Liver (tissue), 9 donors: ENCODE data around the gene FOXK1. TPM values are rescaled to one million over a fixed set of nuclear protein-coding genes. Genes with fewer than 3 reads are reported as not detected.

Source experiments
- DNase-seq: peaks from one replicate; pipeline ENCODE4 v3.0.0-alpha.2; 2017; ENCODE audit warnings: low spot score
- H3K27ac ChIP-seq, 2 donors: one replicate each; pipeline ENCODE4 v1.7.0; 2013; ENCODE audit warnings: inconsistent platforms in 2 of 2, low read length in 2 of 2, control low read depth in 1 of 2, low read depth in 1 of 2, mild to moderate bottlenecking in 1 of 2
- H3K27me3 ChIP-seq, 4 donors: one replicate each; pipeline versions ENCODE4 v1.6.1 to v1.7.0; 2013; ENCODE audit warnings: low read length in 3 of 4, inconsistent platforms in 1 of 4, mild to moderate bottlenecking in 1 of 4, moderate library complexity in 1 of 4; ENCODE audit not compliant: control insufficient read depth in 4 of 4, insufficient read depth in 4 of 4
- H3K36me3 ChIP-seq, 4 donors: one replicate each; pipeline versions ENCODE4 v1.6.1 to v1.7.0; 2013; ENCODE audit warnings: low read length in 3 of 4, mild to moderate bottlenecking in 3 of 4, low read depth in 1 of 4, moderate library complexity in 1 of 4; ENCODE audit not compliant: control insufficient read depth in 4 of 4, insufficient read depth in 3 of 4
- H3K4me1 ChIP-seq, 4 donors: one replicate each; pipeline versions ENCODE4 v1.6.1 to v1.7.0; 2013; ENCODE audit warnings: low read length in 3 of 4, mild to moderate bottlenecking in 3 of 4, moderate library complexity in 1 of 4; ENCODE audit not compliant: control insufficient read depth in 4 of 4, insufficient read depth in 4 of 4
- H3K4me3 ChIP-seq, 3 donors: one replicate each; pipeline versions ENCODE4 v1.6.1 to v1.7.0; 2013; ENCODE audit warnings: low read length in 3 of 3, control low read depth in 1 of 3, low read depth in 1 of 3, mild to moderate bottlenecking in 1 of 3
- H3K9ac ChIP-seq, 2 donors: one replicate each; pipeline ENCODE4 v1.7.0; 2013; ENCODE audit warnings: low read length in 2 of 2, mild to moderate bottlenecking in 2 of 2, moderate library complexity in 2 of 2, control low read depth in 1 of 2, low read depth in 1 of 2
- H3K9me3 ChIP-seq, 4 donors: one replicate each; pipeline versions ENCODE4 v1.6.1 to v1.7.0; 2013; ENCODE audit warnings: low read length in 3 of 4; ENCODE audit not compliant: control insufficient read depth in 4 of 4
- EGR1 ChIP-seq, 2 donors: IDR thresholded peaks; 2 replicates each; pipeline ENCODE4 v1.6.1; 2016 to 2018; ENCODE audit warnings: antibody characterized with exemption in 2 of 2, low read depth in 2 of 2
- FOXA1 ChIP-seq: IDR thresholded peaks from 2 replicates; pipeline ENCODE4 v1.6.1; 2016; ENCODE audit warnings: antibody characterized with exemption
- GABPA ChIP-seq, 2 donors: IDR thresholded peaks in 1 of 2; conservative IDR thresholded peaks in 1 of 2; 2 replicates each; pipeline ENCODE4 v1.6.1; 2016; ENCODE audit warnings: antibody characterized with exemption in 2 of 2, mild to moderate bottlenecking in 1 of 2, moderate library complexity in 1 of 2
- HNF4G ChIP-seq: IDR thresholded peaks from 2 replicates; pipeline ENCODE4 v1.6.1; 2016; ENCODE audit warnings: antibody characterized with exemption
- JUND ChIP-seq, 2 donors: IDR thresholded peaks; 2 replicates each; pipeline ENCODE4 v1.6.1; 2016; ENCODE audit warnings: antibody characterized with exemption in 2 of 2
- MAX ChIP-seq: IDR thresholded peaks from 2 replicates; pipeline ENCODE4 v1.6.1; 2016; ENCODE audit warnings: antibody characterized with exemption
- NR2F2 ChIP-seq: IDR thresholded peaks from 2 replicates; pipeline ENCODE4 v1.6.1; 2016; ENCODE audit warnings: antibody characterized with exemption
- RAD21 ChIP-seq, 2 donors: IDR thresholded peaks; 2 replicates each; pipeline ENCODE4 v1.6.1; 2016; ENCODE audit warnings: antibody characterized with exemption in 2 of 2, mild to moderate bottlenecking in 2 of 2
- RXRA ChIP-seq, 2 donors: IDR thresholded peaks; 2 replicates each; pipeline ENCODE4 v1.6.1; 2017 to 2018; ENCODE audit warnings: antibody characterized with exemption in 2 of 2, mild to moderate bottlenecking in 1 of 2
- SP1 ChIP-seq: IDR thresholded peaks from 2 replicates; pipeline ENCODE4 v1.6.1; 2018; ENCODE audit warnings: antibody characterized with exemption, mild to moderate bottlenecking
- TAF1 ChIP-seq: conservative IDR thresholded peaks from 2 replicates; pipeline ENCODE4 v1.6.1; 2016; ENCODE audit warnings: antibody characterized with exemption, mild to moderate bottlenecking
- YY1 ChIP-seq: IDR thresholded peaks from 2 replicates; pipeline ENCODE4 v1.6.1; 2016; ENCODE audit warnings: antibody characterized with exemption, mild to moderate bottlenecking
- whole genome bisulfite sequencing: extraction: QIAGEN DNeasy Blood & Tissue Kit; methylation state at CpG from one replicate; pipeline ENCODE4 v1.1.7; 2013; 5-methylcytosine and 5-hydroxymethylcytosine counted together
- polyA plus RNA-seq, 2 donors: library from polyadenylated mRNA; stranded (reverse) in 1 of 2; unstranded in 1 of 2; fragments of 200-250 nt in 1 of 2; fragments of >200 nt in 1 of 2; fragmentation: Nextera tagmentation in 1 of 2; extraction: Ambion mirVana in 1 of 2; gene quantifications; one replicate each; pipeline versions ENCODE4 v1.2.1 to v1.2.3, GENCODE V29; 2013 to 2015
- total RNA-seq, 2 donors: library from RNA; depleted of rRNA; stranded (reverse); fragments of >200 nt; gene quantifications; one replicate each; pipeline ENCODE4 v1.2.3, GENCODE V29; 2014
- TF ChIP-seq, protein P1 (sequence below): IDR thresholded peaks from 2 replicates; pipeline ENCODE4 v1.6.1; 2016; ENCODE audit warnings: antibody characterized with exemption, mild to moderate bottlenecking
- TF ChIP-seq, protein P2 (sequence below): fragments of 150-350 bp; IDR thresholded peaks from 2 replicates; pipeline ENCODE4 v1.5.1; 2017; ENCODE audit warnings: improper control_type of control experiment, low read depth, low read length; ENCODE audit not compliant: missing input control
- TF ChIP-seq, protein P3 (sequence below): IDR thresholded peaks from 2 replicates; pipeline ENCODE4 v1.6.1; 2016; ENCODE audit warnings: antibody characterized with exemption
- donor health status: healthy.
- donor health status: healthy.
- donor health status: healthy.
- donor health status: healthy.
- donor health status: healthy.

FOXK1 gene
- total and polyA plus RNA-seq, 4 donors, result 1.2 to 8.5 (median 4.4) TPM

GRCh38 chr7:4655896-4656295 is 26.2 kb upstream of the FOXK1 start:
- H3K9ac ChIP-seq, result no peak overlapping the region
- H3K4me1 ChIP-seq, result no peaks in the 10 kb centered on the region
- no peaks in the 10 kb centered on the region for H3K27me3 ChIP-seq
- no peak overlapping the region for H3K27ac ChIP-seq
- peaks cover 0 to 12% (median 6%) of the 10 kb centered on the region in 4 donors for H3K9me3 ChIP-seq
- DNase-seq, result no peak
- 89% methylated on average over 4 of the region's 4 CpGs for WGBS
- no peaks in the 10 kb centered on the region for H3K36me3 ChIP-seq
- TF ChIP-seq YY1, result no peak
- TF ChIP-seq TAF1, result no peak
- TF ChIP-seq, protein P1, sequence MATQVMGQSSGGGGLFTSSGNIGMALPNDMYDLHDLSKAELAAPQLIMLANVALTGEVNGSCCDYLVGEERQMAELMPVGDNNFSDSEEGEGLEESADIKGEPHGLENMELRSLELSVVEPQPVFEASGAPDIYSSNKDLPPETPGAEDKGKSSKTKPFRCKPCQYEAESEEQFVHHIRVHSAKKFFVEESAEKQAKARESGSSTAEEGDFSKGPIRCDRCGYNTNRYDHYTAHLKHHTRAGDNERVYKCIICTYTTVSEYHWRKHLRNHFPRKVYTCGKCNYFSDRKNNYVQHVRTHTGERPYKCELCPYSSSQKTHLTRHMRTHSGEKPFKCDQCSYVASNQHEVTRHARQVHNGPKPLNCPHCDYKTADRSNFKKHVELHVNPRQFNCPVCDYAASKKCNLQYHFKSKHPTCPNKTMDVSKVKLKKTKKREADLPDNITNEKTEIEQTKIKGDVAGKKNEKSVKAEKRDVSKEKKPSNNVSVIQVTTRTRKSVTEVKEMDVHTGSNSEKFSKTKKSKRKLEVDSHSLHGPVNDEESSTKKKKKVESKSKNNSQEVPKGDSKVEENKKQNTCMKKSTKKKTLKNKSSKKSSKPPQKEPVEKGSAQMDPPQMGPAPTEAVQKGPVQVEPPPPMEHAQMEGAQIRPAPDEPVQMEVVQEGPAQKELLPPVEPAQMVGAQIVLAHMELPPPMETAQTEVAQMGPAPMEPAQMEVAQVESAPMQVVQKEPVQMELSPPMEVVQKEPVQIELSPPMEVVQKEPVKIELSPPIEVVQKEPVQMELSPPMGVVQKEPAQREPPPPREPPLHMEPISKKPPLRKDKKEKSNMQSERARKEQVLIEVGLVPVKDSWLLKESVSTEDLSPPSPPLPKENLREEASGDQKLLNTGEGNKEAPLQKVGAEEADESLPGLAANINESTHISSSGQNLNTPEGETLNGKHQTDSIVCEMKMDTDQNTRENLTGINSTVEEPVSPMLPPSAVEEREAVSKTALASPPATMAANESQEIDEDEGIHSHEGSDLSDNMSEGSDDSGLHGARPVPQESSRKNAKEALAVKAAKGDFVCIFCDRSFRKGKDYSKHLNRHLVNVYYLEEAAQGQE, result no peak
- no peak for TF ChIP-seq RXRA (IDR thresholded peaks at IDR 0.05)
- no peak for TF ChIP-seq GABPA (IDR thresholded peaks at IDR 0.05 in 1 of 2, conservative IDR thresholded peaks at IDR 0.05 in 1 of 2)
- TF ChIP-seq FOXA1, result no peak
- TF ChIP-seq, protein P2, sequence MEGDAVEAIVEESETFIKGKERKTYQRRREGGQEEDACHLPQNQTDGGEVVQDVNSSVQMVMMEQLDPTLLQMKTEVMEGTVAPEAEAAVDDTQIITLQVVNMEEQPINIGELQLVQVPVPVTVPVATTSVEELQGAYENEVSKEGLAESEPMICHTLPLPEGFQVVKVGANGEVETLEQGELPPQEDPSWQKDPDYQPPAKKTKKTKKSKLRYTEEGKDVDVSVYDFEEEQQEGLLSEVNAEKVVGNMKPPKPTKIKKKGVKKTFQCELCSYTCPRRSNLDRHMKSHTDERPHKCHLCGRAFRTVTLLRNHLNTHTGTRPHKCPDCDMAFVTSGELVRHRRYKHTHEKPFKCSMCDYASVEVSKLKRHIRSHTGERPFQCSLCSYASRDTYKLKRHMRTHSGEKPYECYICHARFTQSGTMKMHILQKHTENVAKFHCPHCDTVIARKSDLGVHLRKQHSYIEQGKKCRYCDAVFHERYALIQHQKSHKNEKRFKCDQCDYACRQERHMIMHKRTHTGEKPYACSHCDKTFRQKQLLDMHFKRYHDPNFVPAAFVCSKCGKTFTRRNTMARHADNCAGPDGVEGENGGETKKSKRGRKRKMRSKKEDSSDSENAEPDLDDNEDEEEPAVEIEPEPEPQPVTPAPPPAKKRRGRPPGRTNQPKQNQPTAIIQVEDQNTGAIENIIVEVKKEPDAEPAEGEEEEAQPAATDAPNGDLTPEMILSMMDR, result no peak
- no peak for TF ChIP-seq EGR1 (IDR thresholded peaks at IDR 0.05; ENCODE audit: low read depth in 2 of 2)
- TF ChIP-seq HNF4G, result no peak
- TF ChIP-seq, protein P3, sequence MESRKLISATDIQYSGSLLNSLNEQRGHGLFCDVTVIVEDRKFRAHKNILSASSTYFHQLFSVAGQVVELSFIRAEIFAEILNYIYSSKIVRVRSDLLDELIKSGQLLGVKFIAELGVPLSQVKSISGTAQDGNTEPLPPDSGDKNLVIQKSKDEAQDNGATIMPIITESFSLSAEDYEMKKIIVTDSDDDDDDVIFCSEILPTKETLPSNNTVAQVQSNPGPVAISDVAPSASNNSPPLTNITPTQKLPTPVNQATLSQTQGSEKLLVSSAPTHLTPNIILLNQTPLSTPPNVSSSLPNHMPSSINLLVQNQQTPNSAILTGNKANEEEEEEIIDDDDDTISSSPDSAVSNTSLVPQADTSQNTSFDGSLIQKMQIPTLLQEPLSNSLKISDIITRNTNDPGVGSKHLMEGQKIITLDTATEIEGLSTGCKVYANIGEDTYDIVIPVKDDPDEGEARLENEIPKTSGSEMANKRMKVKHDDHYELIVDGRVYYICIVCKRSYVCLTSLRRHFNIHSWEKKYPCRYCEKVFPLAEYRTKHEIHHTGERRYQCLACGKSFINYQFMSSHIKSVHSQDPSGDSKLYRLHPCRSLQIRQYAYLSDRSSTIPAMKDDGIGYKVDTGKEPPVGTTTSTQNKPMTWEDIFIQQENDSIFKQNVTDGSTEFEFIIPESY, result no peak
- no peak for TF ChIP-seq SP1
- no peak for TF ChIP-seq MAX
- no peak overlapping the region for H3K4me3 ChIP-seq

DNA sequence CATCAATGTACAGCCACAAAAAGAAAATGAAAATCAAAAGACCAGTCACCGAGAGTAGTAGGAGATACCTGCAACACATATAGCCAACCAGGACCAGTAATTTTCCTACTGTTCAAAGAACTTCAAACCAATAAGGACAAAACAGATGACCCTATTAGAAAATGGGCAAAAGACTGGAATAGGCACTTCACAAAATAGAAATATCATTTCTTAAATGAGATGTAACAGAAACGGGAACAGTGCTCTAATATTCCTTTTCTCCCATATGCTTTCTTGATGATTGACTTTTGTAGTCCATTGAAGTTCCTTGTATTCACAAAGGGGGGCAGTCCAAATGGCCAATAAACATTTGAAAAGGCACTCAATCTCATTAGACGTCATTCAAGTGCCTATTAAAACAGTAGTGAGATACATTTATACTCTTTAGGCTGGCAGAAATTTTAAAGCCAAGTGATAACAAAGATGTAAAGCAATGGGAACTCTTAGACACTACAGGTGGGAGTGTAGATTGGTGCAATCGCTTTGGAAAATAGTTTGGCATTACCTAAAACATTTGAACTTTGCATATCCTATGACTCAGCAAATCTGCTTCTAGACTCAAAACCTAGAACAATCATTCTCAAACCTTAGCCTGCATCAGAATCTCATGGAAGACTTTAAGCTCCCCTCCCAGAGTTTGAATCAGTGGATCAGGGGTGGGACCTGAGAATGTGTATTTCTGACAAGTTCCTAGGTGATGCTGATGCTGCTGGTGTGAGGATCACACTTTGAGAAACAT is 24.3 kb upstream of the FOXK1 start:
- Histone ChIP-seq H3K9me3 (peaks cover 0 to 12% (median 6%) of the 10 kb centered on the region in 4 donors), H3K27me3 (no peaks in the 10 kb centered on the region), H3K9ac (no peak overlapping the region), H3K4me1 (no peaks in the 10 kb centered on the region), H3K27ac (no peak overlapping the region), H3K36me3 (no peaks in the 10 kb centered on the region), H3K4me3 (no peak overlapping the region)
- WGBS, result 82% methylated on average over 4 of the region's 4 CpGs
- DNase-seq, result no peak
- TF ChIP-seq, protein P3, result no peak
- TF ChIP-seq NR2F2 (no peak), JUND (IDR thresholded peaks at IDR 0.05) (no peak), GABPA (IDR thresholded peaks at IDR 0.05 in 1 of 2, conservative IDR thresholded peaks at IDR 0.05 in 1 of 2) (no peak), HNF4G (no peak), RAD21 (IDR thresholded peaks at IDR 0.05) (no peak), SP1 (no peak), EGR1 (IDR thresholded peaks at IDR 0.05; ENCODE audit: low read depth in 2 of 2) (no peak)
- TF ChIP-seq, protein P1, result no peak
